NCI-H187 treated with DMSO at 0.1 percent for 48 hours (cell line): ENCODE data around the gene SERPINA9.
"Not testable (repeated sequence)": the region's sequence is repeated elsewhere in the genome, so short reads cannot be mapped to it uniquely, and the experiment has no call there.

Experiments
- DNase-seq: peaks from one replicate; lab custom pipeline; 2025; lab: John Stamatoyannopoulos, UW

Gene SERPINA9

GRCh38 chr14:94485944-94486841 lies 10.2 kb upstream of the SERPINA9 start:
- no peak for DNase-seq

- DNase-seq: no peak
Observed at GRCh38 chr14:94484481-94484880, 8.5 kb upstream of the SERPINA9 start.

- no peak for DNase-seq
Observed at GRCh38 chr14:94483729-94484275, 7.8 kb upstream of the SERPINA9 start.

GRCh38 chr14:94483071-94483451 lies 7.1 kb upstream of the SERPINA9 start:
- no peak for DNase-seq

- not testable (repeated sequence) for DNase-seq
Observed at GRCh38 chr14:94482132-94483070, 6.4 kb upstream of the SERPINA9 start.

GRCh38 chr14:94481468-94482131 lies 5.6 kb upstream of the SERPINA9 start:
- DNase-seq: no peak

- no peak for DNase-seq
Observed at GRCh38 chr14:94480809-94481208, 4.8 kb upstream of the SERPINA9 start.

- no peak for DNase-seq
Observed at GRCh38 chr14:94478420-94478819, 2.4 kb upstream of the SERPINA9 start.

GRCh38 chr14:94474581-94475031 lies 1.4 kb downstream of the SERPINA9 start:
- no peak for DNase-seq

- DNase-seq: no peak
Observed at GRCh38 chr14:94473666-94474410, 2.2 kb downstream of the SERPINA9 start.

GRCh38 chr14:94472842-94473241 lies 3.2 kb downstream of the SERPINA9 start:
- DNase-seq: no peak

GRCh38 chr14:94471045-94471444 lies 5.0 kb downstream of the SERPINA9 start:
- DNase-seq: no peak

- no peak for DNase-seq
Observed at GRCh38 chr14:94470311-94470710, 5.7 kb downstream of the SERPINA9 start.

- DNase-seq: no peak
Observed at GRCh38 chr14:94469261-94469660, 6.7 kb downstream of the SERPINA9 start.

- DNase-seq: no peak
Observed at GRCh38 chr14:94467728-94468520, 8.1 kb downstream of the SERPINA9 start.

GRCh38 chr14:94466706-94467370 lies 9.2 kb downstream of the SERPINA9 start:
- no peak for DNase-seq

- no peak for DNase-seq
Observed at GRCh38 chr14:94465042-94465441, 11.0 kb downstream of the SERPINA9 start.

GRCh38 chr14:94464290-94464689 lies 11.7 kb downstream of the SERPINA9 start:
- no peak for DNase-seq

- no peak for DNase-seq
Observed at GRCh38 chr14:94462763-94463572, 13.0 kb downstream of the SERPINA9 start.
